Left renal cortex interstitium (tissue), 4 donors: Measurements from ENCODE around the gene PON2. TPM values are rescaled to one million over a fixed set of nuclear protein-coding genes. Genes with fewer than 3 reads are reported as not detected.

Experiments used
- DNase-seq, 4 donors: peaks; one replicate each; pipeline ENCODE4 v3.0.0-alpha.2; 2013; ENCODE audit warnings: low read depth in 4 of 4, low spot score in 2 of 4, missing footprints in 1 of 4
- polyA plus RNA-seq, 4 donors: library from polyadenylated mRNA; unstranded; fragments of 120-200 nt; gene quantifications; one replicate each; pipeline ENCODE4 v1.2.1, GENCODE V29; 2013; ENCODE audit not compliant: insufficient read length in 4 of 4

Gene PON2
- polyA plus RNA-seq, 4 donors: 140 to 245 (median 193) TPM

DNA sequence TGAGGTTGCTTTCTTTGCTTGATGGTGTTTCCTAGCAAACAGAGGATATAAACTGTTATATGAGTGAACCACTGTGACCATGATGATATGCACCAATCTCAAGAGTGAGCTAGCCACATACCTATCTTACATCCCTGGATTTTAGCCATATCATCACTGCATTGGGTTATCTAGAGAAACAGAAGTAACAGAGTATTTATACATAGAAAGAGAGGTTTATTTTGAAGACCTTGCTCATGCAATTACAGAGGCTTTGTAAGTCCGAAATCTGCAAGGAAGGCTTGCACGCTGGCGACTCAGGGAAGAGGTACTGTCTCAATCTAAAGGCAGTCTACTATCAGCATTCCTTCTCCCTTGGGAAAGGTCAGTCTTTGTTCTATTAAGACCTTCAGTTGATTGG is 11.8 kb upstream of the PON2 start:
- DNase-seq: no peak

DNA sequence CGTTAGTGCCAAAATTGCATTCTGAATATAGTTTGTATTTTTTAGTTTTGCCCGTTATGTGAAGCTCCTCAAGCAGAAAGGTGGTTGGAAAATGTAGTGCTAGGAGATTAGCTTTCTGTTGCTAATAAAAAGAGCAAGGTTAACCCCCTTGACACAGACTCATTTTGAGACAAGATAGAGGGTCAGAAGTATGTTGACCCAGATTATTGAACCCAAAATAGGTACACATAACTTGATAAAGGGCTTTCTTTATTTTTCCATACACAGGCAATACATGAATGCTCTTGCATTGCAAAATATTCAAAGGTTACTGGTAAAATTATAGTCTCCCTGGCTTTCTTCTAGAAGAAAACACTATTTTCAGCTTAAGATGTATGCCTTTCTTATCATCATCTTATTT is 10.0 kb upstream of the PON2 start:
- no peak for DNase-seq

DNA sequence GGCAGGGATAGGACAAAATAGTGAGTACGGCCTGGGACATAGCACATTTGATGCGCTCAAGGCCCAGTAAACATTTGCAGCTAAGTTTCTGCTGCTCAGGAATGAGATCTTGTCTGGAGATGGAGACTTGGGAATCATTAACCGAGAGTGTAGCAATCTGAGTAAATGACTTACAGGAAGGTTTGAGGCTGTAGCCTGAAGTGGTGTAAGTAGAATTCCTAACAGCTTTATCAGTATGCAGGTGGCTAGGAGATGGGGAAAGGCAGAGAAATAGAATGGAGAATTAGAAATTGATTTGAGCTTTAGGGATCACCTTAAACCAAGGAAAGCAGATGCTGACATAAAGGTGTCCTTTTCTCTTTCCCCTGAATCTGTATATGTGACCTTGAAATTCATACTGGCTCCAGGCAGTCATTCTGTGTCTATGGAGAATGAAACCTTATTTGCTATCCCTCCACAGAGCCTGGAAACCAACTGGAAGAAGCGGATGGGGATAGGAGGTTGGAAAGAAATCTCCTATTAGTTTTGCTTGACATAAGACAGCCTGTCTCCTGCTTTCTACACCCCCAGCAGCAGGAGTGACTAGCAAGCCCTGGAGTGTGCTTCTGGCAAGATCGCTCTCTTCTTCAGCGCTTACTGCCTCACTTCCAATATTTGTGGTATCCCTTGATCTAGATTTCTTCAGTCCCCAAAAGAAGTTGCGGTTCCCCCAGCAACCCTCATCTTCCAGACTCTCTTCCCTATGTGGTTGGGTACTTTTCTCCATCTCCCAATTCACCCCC is 6.4 kb upstream of the PON2 start:
- peak in 1 of 4 donors; percentile 66 for DNase-seq

DNA sequence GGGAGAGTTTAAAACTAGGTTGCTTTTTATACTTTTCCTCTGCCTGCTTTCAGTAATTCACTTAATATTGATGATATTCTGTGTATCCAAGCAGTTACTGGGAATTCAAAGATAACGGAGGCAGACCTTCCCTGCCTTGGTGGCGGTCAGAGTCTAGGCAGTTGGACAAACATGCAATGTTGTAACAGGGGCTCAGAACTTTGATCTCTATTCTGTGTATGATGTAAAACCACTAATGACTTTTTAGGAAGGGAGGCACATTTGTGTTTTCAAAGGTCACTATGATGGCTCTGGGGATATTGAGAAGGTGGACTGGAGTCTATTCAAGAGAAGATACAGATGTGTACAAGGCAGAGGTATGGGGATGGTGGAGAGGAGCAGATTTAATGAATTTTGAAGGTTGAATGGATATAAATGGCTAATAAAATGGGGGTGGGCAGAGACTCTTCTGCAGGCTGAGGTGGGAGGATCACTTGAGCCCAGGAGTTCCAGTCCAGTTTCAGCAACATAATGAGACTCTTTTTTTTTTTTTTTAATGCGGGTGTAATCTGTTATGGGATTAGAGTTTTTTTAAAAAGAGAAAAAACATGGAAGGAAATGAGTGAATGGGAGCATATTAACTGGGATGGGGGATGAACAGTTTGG is 5.7 kb upstream of the PON2 start:
- DNase-seq: no peak

DNA sequence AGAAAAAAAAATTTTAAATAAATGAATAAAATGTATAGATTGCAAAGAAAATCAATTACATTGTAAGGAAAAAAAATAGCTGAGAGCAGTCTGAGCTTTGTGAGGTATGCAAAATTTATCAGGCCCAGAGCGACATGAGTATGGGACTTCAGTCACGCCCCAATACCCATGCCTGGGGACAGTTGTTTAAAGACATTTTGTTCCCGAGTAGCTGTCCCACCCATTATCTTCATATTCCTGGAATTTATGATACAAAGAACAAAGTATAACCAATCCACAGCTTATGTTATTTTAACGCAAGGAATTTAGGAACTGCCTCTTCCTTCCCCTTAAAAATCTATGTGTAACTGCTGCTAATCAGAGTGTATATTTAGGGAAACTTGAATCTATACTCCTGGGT is 1.6 kb upstream of the PON2 start:
- no peak for DNase-seq

DNA sequence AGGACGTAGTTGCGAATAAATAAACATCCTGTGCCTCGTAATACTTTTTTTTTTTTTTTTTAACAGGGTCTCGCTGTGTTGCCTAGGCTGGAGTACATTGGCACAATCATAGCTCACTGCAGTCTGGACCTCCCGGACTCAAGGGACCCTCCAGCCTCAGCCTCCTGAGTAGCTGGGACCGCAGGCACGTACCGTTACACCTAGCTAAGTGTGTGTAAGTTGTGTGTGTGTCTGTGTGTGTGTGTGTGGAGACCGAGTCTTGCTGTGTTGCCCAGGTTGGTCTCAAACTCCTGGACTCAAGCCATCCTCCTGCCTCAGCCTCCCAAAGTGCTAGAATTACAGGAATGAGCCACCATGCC is 573 bp upstream of the PON2 start:
- DNase-seq: no peak

DNA sequence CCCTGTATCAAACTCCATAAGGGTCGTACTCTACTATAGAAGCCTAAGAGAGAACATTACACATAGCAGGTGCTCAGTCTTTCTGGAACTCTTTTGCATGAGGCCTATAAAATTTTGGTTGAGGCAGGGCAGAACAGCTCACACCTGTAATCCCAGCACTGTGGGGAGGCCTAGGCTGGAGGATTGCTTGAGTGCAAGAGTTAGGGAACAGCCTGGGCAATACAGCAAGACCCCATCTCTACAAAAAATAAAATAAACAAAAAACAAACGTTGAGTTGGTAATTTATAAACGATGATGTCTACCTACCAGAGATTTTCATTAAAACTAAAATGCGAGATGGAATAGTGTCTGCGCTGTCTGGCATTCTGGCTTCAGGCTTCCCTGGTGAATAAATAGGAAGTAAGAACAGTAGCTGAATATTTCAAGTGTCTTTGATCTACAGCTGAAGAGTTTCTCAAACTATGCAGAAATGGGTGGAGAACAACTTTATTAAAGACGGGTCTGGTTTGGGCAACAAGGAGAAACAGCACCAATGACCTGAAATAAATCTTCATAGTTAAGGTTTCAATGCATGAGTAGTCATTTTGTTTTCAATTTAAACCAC is 774 bp downstream of the PON2 start:
- DNase-seq: no peak

DNA sequence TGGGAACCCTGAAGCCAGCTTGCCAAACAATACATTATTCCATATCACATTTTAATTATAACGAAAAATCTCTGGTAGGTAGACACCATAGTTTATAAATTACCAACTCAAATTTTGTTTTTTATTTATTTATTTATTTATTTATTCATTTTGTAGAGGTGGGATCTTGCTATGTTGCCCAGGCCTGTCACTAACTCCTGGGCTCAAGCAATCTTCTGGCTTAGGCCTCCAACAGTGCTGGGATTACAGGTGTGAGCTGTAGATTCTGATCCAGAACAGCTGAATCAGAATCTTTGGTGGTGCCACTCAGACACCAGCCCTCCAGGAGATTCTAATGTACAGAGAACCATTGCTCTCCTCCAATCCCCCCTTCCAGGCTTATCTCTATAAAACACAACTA is 1.7 kb downstream of the PON2 start:
- DNase-seq: no peak

DNA sequence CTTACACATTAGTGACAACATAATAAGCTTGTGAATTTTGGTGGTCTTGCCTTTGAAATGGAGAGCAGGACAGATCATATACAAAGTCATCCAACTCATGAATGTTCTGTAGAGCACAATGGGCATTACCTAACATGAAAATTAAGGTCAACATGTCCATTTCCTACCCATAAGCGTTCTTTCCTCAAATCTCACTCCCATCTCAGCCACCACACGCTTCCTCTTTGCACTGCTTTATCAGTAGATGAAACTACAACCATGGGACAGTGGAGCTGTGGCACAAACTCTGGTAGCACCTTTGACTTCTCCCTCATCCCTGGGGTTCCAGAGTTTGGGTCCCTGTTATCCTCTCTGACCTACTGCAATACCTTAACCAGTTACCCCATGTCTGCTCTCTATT is 2.2 kb downstream of the PON2 start:
- no peak for DNase-seq

DNA sequence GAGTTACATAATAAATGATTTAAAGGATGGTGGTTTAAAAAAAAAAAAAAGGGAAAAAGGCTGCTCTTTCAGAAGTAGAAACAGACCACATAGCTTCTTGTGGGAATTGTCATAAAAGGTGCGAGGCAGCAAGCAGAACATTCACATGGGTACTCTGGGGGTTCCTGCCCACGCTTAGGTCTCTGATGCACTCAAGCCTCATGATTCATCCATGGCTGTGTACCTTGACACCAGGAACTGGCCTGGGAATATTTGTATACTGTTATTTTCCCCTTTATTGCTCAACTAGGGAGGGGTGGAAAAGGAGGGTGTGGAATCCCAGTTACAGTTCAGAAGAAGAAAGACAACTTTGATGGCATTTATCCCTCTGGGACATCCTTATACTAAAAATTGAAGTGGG is 4.0 kb downstream of the PON2 start:
- DNase-seq: no peak

DNA sequence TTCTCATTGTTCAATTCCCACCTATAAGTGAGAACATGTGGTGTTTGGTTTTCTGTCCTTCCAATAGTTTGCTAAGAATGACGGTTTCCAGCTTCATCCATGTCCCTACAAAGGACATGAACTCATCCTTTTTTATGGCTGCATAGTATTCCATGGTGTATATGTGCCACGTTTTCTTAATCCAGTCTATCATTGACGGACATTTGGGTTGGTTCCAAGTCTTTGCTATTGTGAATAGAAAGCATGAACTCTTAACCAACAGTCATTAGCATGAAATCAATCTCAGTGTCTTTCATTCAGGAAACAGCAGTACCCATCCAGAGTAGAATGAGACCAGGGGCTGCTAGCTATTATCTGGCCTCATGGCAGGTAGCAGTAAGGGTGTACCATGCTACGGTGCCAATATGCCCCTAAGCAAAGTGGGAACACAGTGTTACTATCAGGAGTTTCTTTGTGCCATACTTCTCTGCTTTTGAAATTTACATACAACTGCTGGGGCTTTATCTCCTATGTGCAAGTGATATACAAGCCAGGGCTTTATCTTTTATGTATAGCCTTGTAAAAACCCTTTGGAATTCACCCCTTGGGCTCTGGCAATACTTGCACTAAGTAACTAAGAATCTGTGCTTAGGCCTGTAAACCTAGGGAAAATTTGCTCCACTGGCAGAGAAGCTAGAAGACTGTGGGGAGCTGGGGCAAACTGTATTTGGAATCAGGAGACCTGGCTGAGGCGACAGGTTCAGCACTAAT is 5.4 kb downstream of the PON2 start:
- no peak for DNase-seq

DNA sequence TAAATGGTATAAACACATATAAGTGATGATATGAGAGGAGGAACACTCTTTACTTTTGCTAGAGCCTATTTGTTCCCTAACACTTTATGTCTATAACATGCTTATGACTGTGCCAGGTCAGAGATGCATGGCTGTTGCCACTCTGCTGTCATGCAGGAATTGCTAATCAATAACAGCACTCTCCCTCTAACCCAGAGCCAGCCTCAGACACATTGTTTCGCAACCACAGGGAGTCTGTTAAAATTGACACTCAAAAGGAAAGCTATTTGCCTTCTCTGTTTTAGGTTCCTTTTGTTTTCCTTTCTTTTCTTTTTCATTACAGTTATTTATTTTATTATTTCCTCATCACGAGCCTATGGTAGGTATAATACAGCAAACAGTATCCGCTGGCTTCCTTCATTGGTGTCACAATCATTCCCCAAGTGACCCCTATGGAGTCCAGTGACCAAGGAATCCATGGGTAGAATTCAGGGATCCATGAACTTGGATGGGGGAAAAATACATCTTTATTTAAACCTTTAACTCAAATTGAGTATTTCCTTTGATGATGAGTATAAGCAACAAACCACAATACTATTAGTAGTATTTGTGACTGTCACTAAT is 6.8 kb downstream of the PON2 start:
- no peak for DNase-seq

DNA sequence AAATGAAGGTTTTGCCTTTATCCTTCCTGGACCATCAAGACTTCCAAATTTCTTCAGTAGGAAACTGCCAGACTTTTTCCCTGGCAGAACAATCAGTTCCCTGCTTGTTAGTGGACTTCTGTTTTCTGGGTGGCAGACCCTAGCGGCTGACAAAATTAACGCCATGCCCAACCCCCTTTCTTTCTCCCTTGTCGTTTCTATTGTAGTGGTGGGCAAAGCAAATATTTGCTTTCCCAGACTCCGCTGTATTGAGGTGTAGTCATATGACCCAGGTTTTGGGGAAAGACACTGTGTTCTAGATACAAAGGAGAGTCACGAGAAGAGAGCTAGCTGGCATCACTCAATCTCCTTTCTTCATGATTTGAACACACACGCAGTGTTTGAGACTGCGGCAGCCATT is 7.7 kb downstream of the PON2 start:
- no peak for DNase-seq

DNA sequence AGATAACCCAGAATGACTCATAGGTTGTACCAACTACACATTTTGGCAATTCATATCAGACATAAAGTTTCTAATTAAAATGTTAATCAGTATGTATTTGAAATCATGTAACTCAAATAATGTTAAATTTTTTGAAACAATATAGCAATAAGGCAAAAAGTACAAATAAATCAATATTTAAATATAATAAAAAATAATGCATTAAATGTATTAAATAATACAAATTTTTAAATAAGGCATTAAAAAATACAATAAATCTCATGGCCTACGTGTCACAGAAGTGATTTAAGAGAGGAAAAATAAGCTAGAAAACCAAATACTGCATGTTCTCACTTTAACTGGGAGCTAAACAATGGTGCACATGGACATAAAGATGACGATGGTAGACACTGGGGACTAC is 9.1 kb downstream of the PON2 start:
- DNase-seq: no peak

DNA sequence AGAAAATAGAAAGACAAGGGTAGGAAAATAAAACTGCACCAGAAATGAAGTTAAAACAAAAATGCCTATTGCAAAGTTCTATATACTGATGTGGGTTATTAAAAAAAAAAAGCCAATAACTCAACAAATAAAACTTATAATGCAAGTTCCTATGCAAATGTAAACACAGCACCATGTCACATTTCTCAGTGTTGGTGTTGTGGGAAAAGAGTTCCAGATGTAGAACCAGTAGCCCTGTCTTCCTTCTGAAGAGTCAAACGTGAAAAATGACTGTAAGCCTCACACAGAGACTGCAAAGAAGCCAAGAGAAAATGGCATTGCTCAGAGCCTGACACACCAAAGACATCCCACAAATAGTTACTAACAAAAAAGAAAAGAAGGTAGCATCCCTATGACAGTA is 10.1 kb downstream of the PON2 start:
- no peak for DNase-seq

DNA sequence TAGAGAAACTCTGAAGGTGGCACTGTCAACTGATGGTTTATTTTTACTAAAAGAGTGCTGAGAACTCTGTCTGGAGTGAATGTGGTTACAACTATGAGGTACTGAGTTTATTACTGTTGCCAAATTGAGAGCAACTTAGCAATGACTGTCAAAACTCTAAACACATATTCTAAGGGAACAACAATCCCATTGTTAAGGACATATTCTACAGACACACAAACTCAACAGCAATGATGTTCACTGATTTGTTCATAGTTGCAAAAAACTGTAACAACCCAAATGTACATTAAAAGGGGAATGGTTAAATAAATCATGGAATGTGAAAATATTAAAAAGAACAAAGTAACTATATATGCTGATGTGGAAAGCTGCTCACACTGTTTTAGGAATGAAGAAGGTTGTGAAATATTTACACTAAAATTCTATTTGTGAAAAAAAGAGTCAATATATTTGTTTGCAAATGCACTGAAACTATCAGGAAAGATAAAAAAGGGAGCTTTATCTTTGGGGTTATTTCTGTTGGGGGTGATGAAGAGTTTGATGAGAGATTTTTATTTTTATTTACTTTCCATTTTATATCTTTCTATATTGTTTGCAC is 12.9 kb downstream of the PON2 start:
- no peak for DNase-seq

DNA sequence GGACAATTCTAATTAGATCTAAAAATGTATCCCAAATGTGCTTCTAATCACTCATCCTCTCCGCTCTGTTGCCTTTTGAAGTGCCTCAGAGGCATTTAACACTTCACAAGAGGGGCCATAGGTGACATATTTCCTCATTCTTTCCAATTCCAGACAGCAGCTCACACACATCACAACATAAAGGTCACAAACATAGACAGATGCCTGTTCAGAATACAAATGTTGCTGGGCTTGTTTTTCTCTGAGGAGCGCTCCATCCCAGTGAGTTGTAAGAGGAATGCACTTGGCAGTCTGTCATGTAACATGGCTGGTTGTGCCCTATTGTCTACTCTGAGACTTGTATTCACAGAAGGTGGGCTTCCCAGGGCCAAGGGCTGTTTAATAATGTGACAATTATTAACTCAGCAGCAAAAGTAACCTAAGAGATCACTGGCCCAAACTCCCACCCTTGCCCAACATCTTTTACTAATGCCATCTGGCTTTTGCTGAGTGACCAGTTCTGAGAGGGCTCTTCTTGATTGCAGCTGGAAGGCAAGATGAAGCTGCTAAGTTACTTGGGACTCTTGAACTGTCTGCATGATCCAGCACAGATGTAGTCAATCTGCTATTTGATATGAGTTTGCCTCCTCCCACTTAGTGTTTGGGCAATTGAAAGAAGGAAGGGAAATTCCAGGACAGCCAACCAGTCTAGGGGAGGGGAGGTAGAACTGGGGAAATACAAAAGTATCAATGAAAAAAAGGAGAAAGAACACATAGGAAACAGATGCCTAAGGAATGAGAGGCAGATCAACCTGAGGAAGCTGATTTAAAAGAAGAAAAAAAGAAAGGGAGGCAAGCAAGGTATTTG is 13.6 kb downstream of the PON2 start:
- DNase-seq: peak; percentile 41 to 60 (median 51)

DNA sequence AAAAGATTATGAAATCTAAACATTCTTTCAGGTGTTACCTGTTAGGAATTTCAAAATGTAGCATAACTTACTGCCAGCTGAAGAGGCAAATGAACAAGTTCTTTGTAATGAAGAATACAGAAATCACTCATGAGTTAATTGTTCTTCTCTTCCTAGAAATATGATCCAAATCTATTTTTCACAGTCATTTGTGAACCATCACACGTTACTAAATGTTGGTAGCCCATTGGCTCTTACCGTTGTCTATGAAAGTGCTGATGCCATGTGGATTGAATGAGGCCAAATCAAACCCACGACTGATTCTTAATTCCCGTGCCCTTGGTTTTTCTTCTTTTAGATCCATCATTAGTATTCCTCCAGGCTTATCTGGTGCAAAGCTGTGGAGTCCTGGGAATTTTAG is 22.8 kb downstream of the PON2 start:
- no peak for DNase-seq

DNA sequence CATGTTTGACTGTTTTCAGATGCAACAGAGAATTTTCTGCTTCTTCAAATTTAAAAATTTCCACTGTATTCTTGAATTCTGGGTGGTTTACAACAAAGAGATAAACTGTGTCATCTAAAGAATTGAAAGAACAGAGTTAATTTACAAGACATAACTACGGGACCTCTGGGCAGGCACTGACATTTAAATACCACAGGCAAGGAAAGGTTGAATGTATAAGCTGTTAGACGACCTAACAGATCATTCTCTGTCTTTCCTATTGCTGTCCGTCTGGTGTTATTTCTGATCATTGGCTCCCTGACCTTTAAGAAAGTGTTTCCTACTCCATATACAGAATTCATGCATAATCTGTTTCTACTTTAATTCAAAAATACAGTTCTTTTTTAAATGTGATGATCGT is 23.2 kb downstream of the PON2 start:
- no peak for DNase-seq

DNA sequence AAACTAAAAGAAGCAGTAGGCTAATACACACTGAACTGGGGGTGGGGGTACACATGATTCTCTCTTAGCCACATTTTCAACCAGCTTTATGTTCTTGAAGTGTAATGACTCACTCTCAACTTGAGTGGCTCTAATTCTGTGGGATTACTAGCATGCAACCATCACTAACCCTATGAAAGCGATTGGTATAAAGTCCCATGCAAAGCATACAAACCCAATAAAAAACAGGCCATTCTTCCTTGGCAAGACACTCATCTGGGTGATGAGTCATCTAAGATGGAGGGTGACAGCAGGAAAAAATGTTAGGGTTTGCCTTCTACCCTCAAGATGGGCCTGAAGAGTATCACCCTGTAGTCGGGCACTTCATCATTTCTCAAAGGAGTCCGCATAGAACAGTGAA is 23.8 kb downstream of the PON2 start:
- no peak for DNase-seq
